ENCODE data around the gene TMEM203.

The TMEM203 gene

GRCh38 chr9:137165250-137165836 is 40.1 kb downstream of the TMEM203 start:
- no peak for DNase-seq (ENCODE audit: low spot score)

- no peak for DNase-seq (ENCODE audit: low spot score)
Measured at GRCh38 chr9:137164370-137165249, 40.8 kb downstream of the TMEM203 start.

DNA sequence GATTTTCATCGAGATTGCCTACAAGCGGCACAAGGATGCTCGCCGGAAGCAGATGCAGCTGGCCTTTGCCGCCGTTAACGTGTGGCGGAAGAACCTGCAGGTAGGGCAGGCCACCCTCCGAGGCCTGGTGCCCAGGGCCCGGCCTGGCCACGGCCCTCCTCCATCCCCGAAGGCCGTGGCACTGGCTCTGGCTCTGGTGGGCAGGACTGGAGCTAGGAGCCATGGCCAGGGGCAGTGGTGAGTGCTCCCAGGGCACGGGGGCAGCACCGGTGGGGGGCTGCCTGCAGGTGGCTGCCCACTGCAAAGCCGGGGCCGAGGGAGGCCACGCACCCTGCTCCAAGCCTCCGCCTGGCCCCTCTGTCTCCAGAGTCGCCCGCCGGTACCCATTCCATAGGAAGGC is 41.6 kb downstream of the TMEM203 start:
- no peak for DNase-seq (ENCODE audit: low spot score)

DNA sequence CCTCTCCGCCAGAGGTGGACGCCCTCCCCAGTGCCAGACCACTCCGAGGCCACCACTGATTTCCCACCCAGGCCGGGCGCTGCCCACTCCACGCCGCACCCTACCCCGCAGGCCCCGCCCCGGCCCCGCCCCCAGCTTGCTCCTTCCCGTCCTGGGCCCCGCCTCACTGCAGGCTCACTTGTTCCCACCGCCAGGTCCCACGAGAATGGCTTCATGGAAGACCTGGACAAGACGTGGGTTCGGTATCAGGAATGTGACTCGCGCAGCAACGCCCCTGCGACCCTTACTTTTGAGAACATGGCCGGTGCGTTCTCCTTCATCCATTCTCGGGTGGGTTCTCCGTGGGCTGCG is 42.1 kb downstream of the TMEM203 start:
- peak; percentile 60 for DNase-seq (ENCODE audit: low spot score)

DNA sequence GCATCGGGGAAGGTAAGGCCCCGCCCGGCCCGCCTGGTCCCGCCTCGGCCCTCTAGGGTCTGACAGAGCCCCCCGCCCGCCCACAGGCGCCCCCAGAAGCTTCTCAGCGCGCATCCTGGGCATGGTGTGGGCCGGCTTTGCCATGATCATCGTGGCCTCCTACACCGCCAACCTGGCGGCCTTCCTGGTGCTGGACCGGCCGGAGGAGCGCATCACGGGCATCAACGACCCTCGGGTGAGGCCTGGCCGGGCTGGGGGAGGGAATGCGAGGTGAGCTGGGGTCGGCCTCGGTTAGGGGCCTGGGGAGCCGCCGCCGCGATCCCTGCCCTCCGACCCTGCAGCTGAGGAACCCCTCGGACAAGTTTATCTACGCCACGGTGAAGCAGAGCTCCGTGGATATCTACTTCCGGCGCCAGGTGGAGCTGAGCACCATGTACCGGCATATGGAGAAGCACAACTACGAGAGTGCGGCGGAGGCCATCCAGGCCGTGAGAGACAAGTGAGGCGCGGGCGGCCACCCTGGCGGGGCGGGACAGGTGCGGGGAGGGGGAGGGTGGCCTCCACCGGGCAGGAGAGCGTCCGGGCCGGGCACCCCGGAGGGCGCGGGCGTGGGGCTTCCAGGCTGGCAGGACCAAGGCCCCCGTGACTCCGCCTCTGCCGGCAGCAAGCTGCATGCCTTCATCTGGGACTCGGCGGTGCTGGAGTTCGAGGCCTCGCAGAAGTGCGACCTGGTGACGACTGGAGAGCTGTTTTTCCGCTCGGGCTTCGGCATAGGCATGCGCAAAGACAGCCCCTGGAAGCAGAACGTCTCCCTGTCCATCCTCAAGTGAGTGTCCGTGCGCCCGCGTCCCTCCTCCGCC is 42.7 kb downstream of the TMEM203 start:
- peak; percentile 50 for DNase-seq (ENCODE audit: low spot score)

- peak; percentile 88 for DNase-seq (ENCODE audit: low spot score)
Measured at GRCh38 chr9:137161558-137162486, 43.6 kb downstream of the TMEM203 start.

- no peak for DNase-seq (ENCODE audit: low spot score)
Measured at GRCh38 chr9:137160716-137161557, 44.5 kb downstream of the TMEM203 start.

DNA sequence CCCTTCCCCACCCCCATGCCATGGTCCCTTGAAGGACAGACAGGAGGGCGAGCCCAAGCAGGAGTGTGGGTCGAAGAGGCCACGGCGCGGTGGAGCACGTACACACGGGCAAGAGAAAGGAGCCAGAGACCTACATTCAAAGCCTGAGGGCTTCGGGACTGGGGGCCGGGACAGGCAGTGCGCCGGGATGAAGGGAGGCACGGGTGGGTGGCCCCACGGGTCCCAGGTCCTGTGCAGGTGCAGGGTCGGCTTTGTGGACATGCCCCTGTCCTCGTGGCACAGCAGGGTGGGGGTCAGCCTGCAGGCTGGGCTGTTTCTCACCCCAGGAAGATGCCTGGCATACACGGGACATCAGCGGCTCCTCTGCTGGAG is 45.4 kb downstream of the TMEM203 start:
- DNase-seq (ENCODE audit: low spot score): no peak

GRCh38 chr9:137159105-137160053 is 46.1 kb downstream of the TMEM203 start:
- no peak for DNase-seq (ENCODE audit: low spot score)

GRCh38 chr9:137158625-137159024 is 46.8 kb downstream of the TMEM203 start:
- DNase-seq (ENCODE audit: low spot score): no peak

GRCh38 chr9:137157618-137158415 is 47.6 kb downstream of the TMEM203 start:
- no peak for DNase-seq (ENCODE audit: low spot score)

DNA sequence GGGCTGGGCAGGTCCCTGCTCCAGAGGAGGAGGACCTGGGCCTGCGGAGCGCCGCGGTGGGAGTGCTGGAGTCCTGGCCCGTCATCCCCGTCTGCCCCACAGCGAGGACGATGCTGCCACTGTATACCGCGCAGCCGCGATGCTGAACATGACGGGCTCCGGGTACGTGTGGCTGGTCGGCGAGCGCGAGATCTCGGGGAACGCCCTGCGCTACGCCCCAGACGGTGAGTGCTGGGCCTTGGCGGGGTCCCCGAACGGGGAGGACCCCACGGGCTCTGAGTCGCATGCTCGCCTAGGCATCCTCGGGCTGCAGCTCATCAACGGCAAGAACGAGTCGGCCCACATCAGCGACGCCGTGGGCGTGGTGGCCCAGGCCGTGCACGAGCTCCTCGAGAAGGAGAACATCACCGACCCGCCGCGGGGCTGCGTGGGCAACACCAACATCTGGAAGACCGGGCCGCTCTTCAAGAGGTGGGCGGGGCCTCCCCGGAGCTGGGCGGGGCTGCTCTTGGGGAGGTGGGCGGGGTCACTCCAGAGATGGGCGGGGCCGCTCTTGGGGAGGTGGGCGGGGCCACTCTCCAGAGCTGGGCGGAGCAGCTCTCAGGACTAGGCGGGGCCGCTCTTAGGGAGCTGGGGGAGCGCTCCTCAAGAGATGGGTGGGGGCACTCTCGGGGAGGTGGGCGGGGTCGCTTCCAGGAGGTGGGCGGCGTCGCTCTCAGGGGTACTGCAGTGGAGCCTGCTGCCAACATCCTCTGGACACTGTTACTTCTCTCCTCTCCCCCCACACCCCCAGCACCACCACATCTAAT is 48.7 kb downstream of the TMEM203 start:
- DNase-seq (ENCODE audit: low spot score): peak; percentile 81

Measured in iPS-NIHi11 (cell line).